ENCODE measurements around the gene MCC.

Gene MCC

GRCh38 chr5:113110117-113110516 lies 378.1 kb downstream of the MCC start:
- Histone ChIP-seq H3K36me3 (ENCODE audit: control insufficient read depth, insufficient read depth, low read length) (0 out of 2 replicates have a peak, but pooled peaks cover 3% of the 10 kb centered on the region), H3K4me3 (ENCODE audit: low read depth, low read length) (no peak overlapping the region), H3K4me1 (ENCODE audit: control insufficient read depth, insufficient read depth, low read length) (no peaks in the 10 kb centered on the region), H3K27me3 (ENCODE audit: control insufficient read depth, insufficient read depth, low read length) (no peaks in the 10 kb centered on the region), H3K9me3 (ENCODE audit: control insufficient read depth, insufficient read depth, low read depth, low read length) (peaks cover 5% of the 10 kb centered on the region), H3K27ac (ENCODE audit: low read depth, low read length) (no peak overlapping the region), H3K9ac (ENCODE audit: low read length) (no peak overlapping the region)

GRCh38 chr5:113109344-113109743 lies 378.9 kb downstream of the MCC start:
- Histone ChIP-seq H3K4me1 (ENCODE audit: control insufficient read depth, insufficient read depth, low read length) (no peaks in the 10 kb centered on the region), H3K9me3 (ENCODE audit: control insufficient read depth, insufficient read depth, low read depth, low read length) (no peaks in the 10 kb centered on the region), H3K36me3 (ENCODE audit: control insufficient read depth, insufficient read depth, low read length) (peaks cover 2% of the 10 kb centered on the region; the same call in 1 of the 2 replicates), H3K27me3 (ENCODE audit: control insufficient read depth, insufficient read depth, low read length) (no peaks in the 10 kb centered on the region), H3K4me3 (ENCODE audit: low read depth, low read length) (no peak overlapping the region), H3K27ac (ENCODE audit: low read depth, low read length) (no peak overlapping the region), H3K9ac (ENCODE audit: low read length) (no peak overlapping the region)

GRCh38 chr5:113108485-113108884 lies 379.8 kb downstream of the MCC start:
- no peaks in the 10 kb centered on the region for H3K27me3 ChIP-seq (ENCODE audit: control insufficient read depth, insufficient read depth, low read length)

GRCh38 chr5:113106821-113107220 lies 381.4 kb downstream of the MCC start:
- H3K9me3 ChIP-seq (ENCODE audit: control insufficient read depth, insufficient read depth, low read depth, low read length) = no peaks in the 10 kb centered on the region

More at GRCh38 chr5:113108485-113108884, 379.8 kb downstream of the MCC start:
- Histone ChIP-seq H3K27ac (ENCODE audit: low read depth, low read length) (no peak overlapping the region), H3K4me3 (ENCODE audit: low read depth, low read length) (no peak overlapping the region), H3K9me3 (ENCODE audit: control insufficient read depth, insufficient read depth, low read depth, low read length) (no peaks in the 10 kb centered on the region), H3K9ac (ENCODE audit: low read length) (no peak overlapping the region), H3K4me1 (ENCODE audit: control insufficient read depth, insufficient read depth, low read length) (no peaks in the 10 kb centered on the region), H3K36me3 (ENCODE audit: control insufficient read depth, insufficient read depth, low read length) (peaks cover 10% of the 10 kb centered on the region; the same call in 1 of the 2 replicates)

GRCh38 chr5:113105693-113106280 lies 382.5 kb downstream of the MCC start:
- no peak overlapping the region for H3K9ac ChIP-seq (ENCODE audit: low read length)
- no peak overlapping the region for H3K4me3 ChIP-seq (ENCODE audit: low read depth, low read length)
- no peaks in the 10 kb centered on the region for H3K4me1 ChIP-seq (ENCODE audit: control insufficient read depth, insufficient read depth, low read length)
- no peaks in the 10 kb centered on the region for H3K9me3 ChIP-seq (ENCODE audit: control insufficient read depth, insufficient read depth, low read depth, low read length)
- no peaks in the 10 kb centered on the region for H3K27me3 ChIP-seq (ENCODE audit: control insufficient read depth, insufficient read depth, low read length)
- H3K36me3 ChIP-seq (ENCODE audit: control insufficient read depth, insufficient read depth, low read length) = peaks cover 18% of the 10 kb centered on the region
- H3K27ac ChIP-seq (ENCODE audit: low read depth, low read length) = no peak overlapping the region

More at GRCh38 chr5:113106821-113107220, 381.4 kb downstream of the MCC start:
- Histone ChIP-seq H3K9ac (ENCODE audit: low read length) (no peak overlapping the region), H3K27me3 (ENCODE audit: control insufficient read depth, insufficient read depth, low read length) (no peaks in the 10 kb centered on the region), H3K36me3 (ENCODE audit: control insufficient read depth, insufficient read depth, low read length) (peaks cover 11% of the 10 kb centered on the region; the same call in 1 of the 2 replicates), H3K4me3 (ENCODE audit: low read depth, low read length) (no peak overlapping the region), H3K4me1 (ENCODE audit: control insufficient read depth, insufficient read depth, low read length) (no peaks in the 10 kb centered on the region), H3K27ac (ENCODE audit: low read depth, low read length) (no peak overlapping the region)

- Histone ChIP-seq H3K9ac (ENCODE audit: low read length) (no peak overlapping the region), H3K9me3 (ENCODE audit: control insufficient read depth, insufficient read depth, low read depth, low read length) (no peaks in the 10 kb centered on the region), H3K4me1 (ENCODE audit: control insufficient read depth, insufficient read depth, low read length) (no peaks in the 10 kb centered on the region), H3K27ac (ENCODE audit: low read depth, low read length) (no peak overlapping the region), H3K36me3 (ENCODE audit: control insufficient read depth, insufficient read depth, low read length) (peaks cover 23% of the 10 kb centered on the region), H3K4me3 (ENCODE audit: low read depth, low read length) (no peak overlapping the region), H3K27me3 (ENCODE audit: control insufficient read depth, insufficient read depth, low read length) (no peaks in the 10 kb centered on the region)
Measured at GRCh38 chr5:113103330-113103729, 384.9 kb downstream of the MCC start.

- Histone ChIP-seq H3K9me3 (ENCODE audit: control insufficient read depth, insufficient read depth, low read depth, low read length) (no peaks in the 10 kb centered on the region), H3K27me3 (ENCODE audit: control insufficient read depth, insufficient read depth, low read length) (no peaks in the 10 kb centered on the region), H3K36me3 (ENCODE audit: control insufficient read depth, insufficient read depth, low read length) (peaks cover 31% of the 10 kb centered on the region), H3K9ac (ENCODE audit: low read length) (no peak overlapping the region), H3K4me3 (ENCODE audit: low read depth, low read length) (no peak overlapping the region), H3K4me1 (ENCODE audit: control insufficient read depth, insufficient read depth, low read length) (no peaks in the 10 kb centered on the region), H3K27ac (ENCODE audit: low read depth, low read length) (no peak overlapping the region)
Measured at GRCh38 chr5:113102121-113102531, 386.1 kb downstream of the MCC start.

- H3K27ac ChIP-seq (ENCODE audit: low read depth, low read length) = no peak overlapping the region
- peaks cover 37% of the 10 kb centered on the region for H3K36me3 ChIP-seq (ENCODE audit: control insufficient read depth, insufficient read depth, low read length)
- no peaks in the 10 kb centered on the region for H3K9me3 ChIP-seq (ENCODE audit: control insufficient read depth, insufficient read depth, low read depth, low read length)
- no peaks in the 10 kb centered on the region for H3K27me3 ChIP-seq (ENCODE audit: control insufficient read depth, insufficient read depth, low read length)
- no peaks in the 10 kb centered on the region for H3K4me1 ChIP-seq (ENCODE audit: control insufficient read depth, insufficient read depth, low read length)
- no peak overlapping the region for H3K4me3 ChIP-seq (ENCODE audit: low read depth, low read length)
- H3K9ac ChIP-seq (ENCODE audit: low read length) = no peak overlapping the region
Measured at GRCh38 chr5:113100981-113101380, 387.3 kb downstream of the MCC start.

- Histone ChIP-seq H3K27ac (ENCODE audit: low read depth, low read length) (no peak overlapping the region), H3K4me1 (ENCODE audit: control insufficient read depth, insufficient read depth, low read length) (no peaks in the 10 kb centered on the region), H3K36me3 (ENCODE audit: control insufficient read depth, insufficient read depth, low read length) (peaks cover 39% of the 10 kb centered on the region), H3K9me3 (ENCODE audit: control insufficient read depth, insufficient read depth, low read depth, low read length) (no peaks in the 10 kb centered on the region), H3K27me3 (ENCODE audit: control insufficient read depth, insufficient read depth, low read length) (no peaks in the 10 kb centered on the region), H3K9ac (ENCODE audit: low read length) (no peak overlapping the region), H3K4me3 (ENCODE audit: low read depth, low read length) (no peak overlapping the region)
Measured at GRCh38 chr5:113099822-113100221, 388.4 kb downstream of the MCC start.

- Histone ChIP-seq H3K27me3 (ENCODE audit: control insufficient read depth, insufficient read depth, low read length) (no peaks in the 10 kb centered on the region), H3K27ac (ENCODE audit: low read depth, low read length) (no peak overlapping the region), H3K4me3 (ENCODE audit: low read depth, low read length) (no peak overlapping the region), H3K9me3 (ENCODE audit: control insufficient read depth, insufficient read depth, low read depth, low read length) (no peaks in the 10 kb centered on the region), H3K9ac (ENCODE audit: low read length) (no peak overlapping the region), H3K4me1 (ENCODE audit: control insufficient read depth, insufficient read depth, low read length) (no peaks in the 10 kb centered on the region), H3K36me3 (ENCODE audit: control insufficient read depth, insufficient read depth, low read length) (peaks cover 35% of the 10 kb centered on the region)
Measured at GRCh38 chr5:113098378-113098777, 389.9 kb downstream of the MCC start.

- H3K27ac ChIP-seq (ENCODE audit: low read depth, low read length) = no peak overlapping the region
- peaks cover 28% of the 10 kb centered on the region for H3K36me3 ChIP-seq (ENCODE audit: control insufficient read depth, insufficient read depth, low read length)
- H3K4me3 ChIP-seq (ENCODE audit: low read depth, low read length) = no peak overlapping the region
- no peaks in the 10 kb centered on the region for H3K27me3 ChIP-seq (ENCODE audit: control insufficient read depth, insufficient read depth, low read length)
- no peak overlapping the region for H3K9ac ChIP-seq (ENCODE audit: low read length)
- no peaks in the 10 kb centered on the region for H3K4me1 ChIP-seq (ENCODE audit: control insufficient read depth, insufficient read depth, low read length)
- no peaks in the 10 kb centered on the region for H3K9me3 ChIP-seq (ENCODE audit: control insufficient read depth, insufficient read depth, low read depth, low read length)
Measured at GRCh38 chr5:113095831-113096230, 392.4 kb downstream of the MCC start.

All from HUES6 (cell line).